NCI-H2029 treated with DMSO at 0.1 percent for 48 hours (cell line): ENCODE data around the gene MISP.

ENCODE experiments used
- DNase-seq: peaks from one replicate; lab custom pipeline; 2025; lab: John Stamatoyannopoulos, UW

The MISP gene

GRCh38 chr19:772730-773436, 22.0 kb downstream of the MISP start:
- no peak for DNase-seq

GRCh38 chr19:776549-776948, 25.6 kb downstream of the MISP start:
- no peak for DNase-seq

GRCh38 chr19:778910-779653, 28.2 kb downstream of the MISP start:
- no peak for DNase-seq

- DNase-seq, result no peak
Observed at GRCh38 chr19:780935-781334, 30.0 kb downstream of the MISP start.

- no peak for DNase-seq
Observed at GRCh38 chr19:781800-782184, 30.9 kb downstream of the MISP start.

- no peak for DNase-seq
Observed at GRCh38 chr19:782185-782877, 31.4 kb downstream of the MISP start.

- no peak for DNase-seq
Observed at GRCh38 chr19:782878-783668, 32.2 kb downstream of the MISP start.

- no peak for DNase-seq
Observed at GRCh38 chr19:784541-784940, 33.6 kb downstream of the MISP start.

- no peak for DNase-seq
Observed at GRCh38 chr19:787536-787935, 36.6 kb downstream of the MISP start.

- DNase-seq, result no peak
Observed at GRCh38 chr19:788686-788982, 37.7 kb downstream of the MISP start.

GRCh38 chr19:788983-789700, 38.2 kb downstream of the MISP start:
- DNase-seq, result no peak

GRCh38 chr19:789701-790060, 38.8 kb downstream of the MISP start:
- DNase-seq, result no peak

GRCh38 chr19:791007-791566, 40.2 kb downstream of the MISP start:
- no peak for DNase-seq

- DNase-seq, result no peak
Observed at GRCh38 chr19:791567-792305, 40.8 kb downstream of the MISP start.

- DNase-seq, result no peak
Observed at GRCh38 chr19:792306-792885, 41.5 kb downstream of the MISP start.

- no peak for DNase-seq
Observed at GRCh38 chr19:793806-794205, 42.9 kb downstream of the MISP start.

GRCh38 chr19:795073-795611, 44.2 kb downstream of the MISP start:
- DNase-seq, result no peak

GRCh38 chr19:795691-796581, 45.0 kb downstream of the MISP start:
- DNase-seq, result no peak
